Loucy (cell line): ENCODE data around the gene SPATA33.

Experiments
- H2AFZ ChIP-seq: fragments of 200-600 bp; sonication (generic); 2 replicates; pipeline ENCODE4 v1.6.0; 2016; ENCODE audit warnings: antibody characterized with exemption, mild to moderate bottlenecking, low read length, moderate library complexity
- H3F3A ChIP-seq: fragments of 200-600 bp; 2 replicates; pipeline ENCODE4 v1.6.0; 2016; ENCODE audit warnings: antibody characterized with exemption, low read depth, mild to moderate bottlenecking
- H3K27me3 ChIP-seq: fragments of 200-600 bp; sonication (generic); 2 replicates; pipeline ENCODE4 v1.6.1; 2014; ENCODE audit warnings: low read length, mild to moderate bottlenecking; ENCODE audit not compliant: insufficient read depth, poor library complexity, severe bottlenecking
- H3K36me3 ChIP-seq: fragments of 200-600 bp; sonication (generic); 2 replicates; pipeline ENCODE4 v1.6.1; 2016; ENCODE audit warnings: low read length; ENCODE audit not compliant: insufficient read depth
- H3K4me1 ChIP-seq: fragments of 200-600 bp; sonication (generic); 2 replicates; pipeline ENCODE4 v1.5.1; 2014; ENCODE audit warnings: low read length, mild to moderate bottlenecking; ENCODE audit not compliant: insufficient read depth, poor library complexity, severe bottlenecking
- H3K4me2 ChIP-seq: fragments of 200-600 bp; sonication (generic); 2 replicates; pipeline ENCODE4 v1.6.0; 2014; ENCODE audit warnings: antibody characterized with exemption, low read length, low read depth, mild to moderate bottlenecking; ENCODE audit not compliant: poor library complexity, severe bottlenecking
- H3K4me3 ChIP-seq: fragments of 200-600 bp; sonication (generic); 2 replicates; pipeline ENCODE4 v1.5.1; 2014; ENCODE audit warnings: low read length, mild to moderate bottlenecking, mixed read lengths; ENCODE audit not compliant: poor library complexity, severe bottlenecking
- H3K79me2 ChIP-seq: fragments of 200-600 bp; sonication (generic); 2 replicates; pipeline ENCODE4 v1.6.1; 2014; ENCODE audit warnings: low read length; ENCODE audit not compliant: insufficient read depth
- H3K9ac ChIP-seq: fragments of 200-600 bp; sonication (generic); 2 replicates; pipeline ENCODE4 v1.6.0; 2014; ENCODE audit warnings: mild to moderate bottlenecking, low read depth, low read length, moderate library complexity; ENCODE audit not compliant: poor library complexity, severe bottlenecking
- H3K9me2 ChIP-seq: fragments of 200-600 bp; sonication (generic); replicated peaks from 2 replicates; pipeline ENCODE4 v1.6.1; 2016; ENCODE audit warnings: low read depth, low read length, mixed read lengths
- H3K9me3 ChIP-seq: fragments of 200-600 bp; sonication (generic); 2 replicates; pipeline ENCODE4 v1.6.1; 2014; ENCODE audit warnings: mild to moderate bottlenecking, antibody characterized with exemption, low read length, low read depth; ENCODE audit not compliant: insufficient read depth
- H4K20me1 ChIP-seq: fragments of 200-600 bp; sonication (generic); 2 replicates; pipeline ENCODE4 v1.6.0; 2014; ENCODE audit warnings: antibody characterized with exemption, low read length, mild to moderate bottlenecking; ENCODE audit not compliant: insufficient read depth, poor library complexity, severe bottlenecking
- CTCF ChIP-seq: fragments of 200-600 bp; sonication (generic); conservative IDR thresholded peaks from 2 replicates; pipeline ENCODE4 v1.5.1; 2014; ENCODE audit warnings: mild to moderate bottlenecking, antibody characterized with exemption, low read length
- EZH2phosphoT487 ChIP-seq: fragments of 200-600 bp; IDR thresholded peaks from 2 replicates; pipeline ENCODE4 v1.6.1; 2018; ENCODE audit warnings: antibody characterized with exemption, mild to moderate bottlenecking, moderate library complexity, borderline replicate concordance

Gene SPATA33

GRCh38 chr16:89645122-89645521, 12.5 kb upstream of the SPATA33 start:
- Histone ChIP-seq H3K36me3 (peaks cover 5% of the 10 kb centered on the region; the same call in 1 of the 2 replicates), H3K9me2 (no peaks in the 10 kb centered on the region), H3K9ac (no peak overlapping the region), H3K4me1 (no peaks in the 10 kb centered on the region), H2AFZ (no peak overlapping the region), H4K20me1 (no peaks in the 10 kb centered on the region), H3F3A (no peaks in the 10 kb centered on the region), H3K4me3 (no peak overlapping the region), H3K79me2 (no peaks in the 10 kb centered on the region), H3K27me3 (no peaks in the 10 kb centered on the region), H3K9me3 (no peaks in the 10 kb centered on the region), H3K4me2 (no peak overlapping the region)
- TF ChIP-seq CTCF (no peak), EZH2phosphoT487 (no peak)

DNA sequence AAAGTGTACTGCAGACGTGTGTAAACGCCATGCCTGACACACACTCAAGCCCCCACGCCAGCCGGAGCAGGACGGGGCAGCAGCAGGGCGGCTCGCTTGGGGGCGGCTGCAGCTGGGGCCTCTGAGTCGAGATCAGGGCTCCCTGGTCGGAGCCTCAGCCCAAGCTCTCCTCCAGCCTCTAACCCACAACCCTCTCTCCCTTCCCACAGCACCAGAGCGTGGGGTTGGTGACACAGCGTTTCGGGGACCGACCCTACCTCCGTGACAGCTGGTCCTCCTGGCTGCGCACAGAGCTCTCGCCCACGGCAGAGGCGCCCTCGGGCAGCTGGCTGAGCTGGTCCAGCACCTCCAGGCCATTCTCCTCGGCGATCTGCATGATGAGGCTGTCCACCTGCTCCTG, 11.4 kb upstream of the SPATA33 start:
- no peak overlapping the region for H3K9ac ChIP-seq
- no peaks in the 10 kb centered on the region for H4K20me1 ChIP-seq
- H3K9me3 ChIP-seq = no peaks in the 10 kb centered on the region
- no peak overlapping the region for H3K4me3 ChIP-seq
- no peaks in the 10 kb centered on the region for H3F3A ChIP-seq
- H3K36me3 ChIP-seq = peaks cover 5% of the 10 kb centered on the region; the same call in 1 of the 2 replicates
- H3K9me2 ChIP-seq = no peaks in the 10 kb centered on the region
- no peak overlapping the region for H2AFZ ChIP-seq
- no peak for TF ChIP-seq CTCF
- no peak for TF ChIP-seq EZH2phosphoT487
- H3K4me1 ChIP-seq = no peaks in the 10 kb centered on the region
- H3K4me2 ChIP-seq = no peak overlapping the region
- no peaks in the 10 kb centered on the region for H3K79me2 ChIP-seq
- no peaks in the 10 kb centered on the region for H3K27me3 ChIP-seq

DNA sequence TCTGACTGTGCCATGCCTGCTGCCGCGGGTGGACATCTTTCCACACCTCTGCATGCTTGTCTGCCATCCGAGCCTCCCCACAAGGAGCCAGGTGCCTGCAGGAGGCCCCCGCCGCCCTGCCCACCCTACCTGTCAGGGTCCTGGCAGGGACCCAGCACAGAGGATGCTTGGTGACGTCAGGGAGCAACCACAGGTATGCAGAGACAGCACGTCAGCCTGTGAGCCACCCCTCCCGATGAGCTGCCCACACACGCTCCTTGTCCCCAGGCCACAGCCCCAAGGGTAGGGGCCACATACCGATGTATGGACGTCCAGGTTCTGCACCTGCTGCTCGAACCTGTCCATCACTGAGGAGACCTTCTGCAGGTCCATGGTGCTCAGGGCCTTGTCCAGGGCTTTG, 10.7 kb upstream of the SPATA33 start:
- H4K20me1 ChIP-seq = no peaks in the 10 kb centered on the region
- no peaks in the 10 kb centered on the region for H3K27me3 ChIP-seq
- no peak overlapping the region for H3K9ac ChIP-seq
- H3K9me3 ChIP-seq = no peaks in the 10 kb centered on the region
- H3K4me3 ChIP-seq = no peak overlapping the region
- TF ChIP-seq CTCF (no peak), EZH2phosphoT487 (no peak)
- no peaks in the 10 kb centered on the region for H3K4me1 ChIP-seq
- H3F3A ChIP-seq = no peaks in the 10 kb centered on the region
- peaks cover 5% of the 10 kb centered on the region; the same call in 1 of the 2 replicates for H3K36me3 ChIP-seq
- H3K79me2 ChIP-seq = no peaks in the 10 kb centered on the region
- no peak overlapping the region for H3K4me2 ChIP-seq
- H3K9me2 ChIP-seq = no peaks in the 10 kb centered on the region
- no peak overlapping the region for H2AFZ ChIP-seq
